Ascending aorta (tissue), 2 donors: ENCODE measurements around the gene ARL9. TPM values are rescaled to one million over a fixed set of nuclear protein-coding genes. Genes with fewer than 3 reads are reported as not detected.

ENCODE experiments used
- DNase-seq, 2 donors: peaks; one replicate each; pipeline ENCODE4 v3.0.0-alpha.2; 2019; ENCODE audit warnings: low spot score in 2 of 2
- H3K27ac ChIP-seq, 2 donors: fragments of 200-600 bp; sonication (generic); one replicate each; pipeline ENCODE4 v1.5.1; 2016 to 2017; ENCODE audit warnings: mild to moderate bottlenecking in 1 of 2
- H3K27me3 ChIP-seq: fragments of 200-600 bp; sonication (generic); one replicate; pipeline ENCODE4 v1.5.1; 2017
- H3K36me3 ChIP-seq, 2 donors: fragments of 200-600 bp; sonication (generic); one replicate each; pipeline ENCODE4 v1.5.1; 2016
- H3K4me1 ChIP-seq, 2 donors: fragments of 200-600 bp; sonication (generic); one replicate each; pipeline ENCODE4 v1.5.1; 2016 to 2017; ENCODE audit warnings: mild to moderate bottlenecking in 1 of 2
- H3K4me3 ChIP-seq, 2 donors: fragments of 200-600 bp; sonication (generic); one replicate each; pipeline ENCODE4 v1.5.1; 2016 to 2017; ENCODE audit warnings: mild to moderate bottlenecking in 1 of 2
- H3K9me3 ChIP-seq, 2 donors: fragments of 200-600 bp; sonication (generic); one replicate each; pipeline ENCODE4 v1.5.1; 2016
- intact Hi-C: fragments of 100-400 bp; cut with DNase I; formaldehyde crosslinking; loops from one replicate; pipeline ENCODE4 v1.15.1; 2023
- total RNA-seq: library from RNA; depleted of rRNA; stranded (reverse); fragments of >200 nt; gene quantifications from one replicate; pipeline ENCODE4 v1.1.0, GENCODE V29; 2016
- TF ChIP-seq, protein P1 (sequence below), 3 experiments: fragments of 200-600 bp in 2 of 3; fragments of 450-650 bp in 1 of 3; sonication (generic) in 2 of 3; IDR thresholded peaks; one replicate each; pipeline ENCODE4 v1.5.1; 2016 to 2019; ENCODE audit warnings: antibody characterized with exemption in 3 of 3, mild to moderate bottlenecking in 1 of 3, moderate library complexity in 1 of 3

ARL9 gene
- total RNA-seq, 1 donor from 2014 or later, result not detected

- intact Hi-C loops, result loop anchor here (2.0 to 5.0 kb wide), 3 partner anchors 145 to 680 kb away; partner anchors contain the start of genes AASDH, EXOC1 and REST
- no peaks in the 10 kb centered on the region for H3K9me3 ChIP-seq
- peaks cover 0 to 7% of the 10 kb centered on the region in 2 donors for H3K4me1 ChIP-seq
- H3K4me3 ChIP-seq, result no peak overlapping the region
- H3K36me3 ChIP-seq, result no peaks in the 10 kb centered on the region
- no peak overlapping the region for H3K27ac ChIP-seq
- no peak for DNase-seq
- TF ChIP-seq, protein P1, sequence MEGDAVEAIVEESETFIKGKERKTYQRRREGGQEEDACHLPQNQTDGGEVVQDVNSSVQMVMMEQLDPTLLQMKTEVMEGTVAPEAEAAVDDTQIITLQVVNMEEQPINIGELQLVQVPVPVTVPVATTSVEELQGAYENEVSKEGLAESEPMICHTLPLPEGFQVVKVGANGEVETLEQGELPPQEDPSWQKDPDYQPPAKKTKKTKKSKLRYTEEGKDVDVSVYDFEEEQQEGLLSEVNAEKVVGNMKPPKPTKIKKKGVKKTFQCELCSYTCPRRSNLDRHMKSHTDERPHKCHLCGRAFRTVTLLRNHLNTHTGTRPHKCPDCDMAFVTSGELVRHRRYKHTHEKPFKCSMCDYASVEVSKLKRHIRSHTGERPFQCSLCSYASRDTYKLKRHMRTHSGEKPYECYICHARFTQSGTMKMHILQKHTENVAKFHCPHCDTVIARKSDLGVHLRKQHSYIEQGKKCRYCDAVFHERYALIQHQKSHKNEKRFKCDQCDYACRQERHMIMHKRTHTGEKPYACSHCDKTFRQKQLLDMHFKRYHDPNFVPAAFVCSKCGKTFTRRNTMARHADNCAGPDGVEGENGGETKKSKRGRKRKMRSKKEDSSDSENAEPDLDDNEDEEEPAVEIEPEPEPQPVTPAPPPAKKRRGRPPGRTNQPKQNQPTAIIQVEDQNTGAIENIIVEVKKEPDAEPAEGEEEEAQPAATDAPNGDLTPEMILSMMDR (IDR thresholded peaks at IDR 0.05), result no peak
- H3K27me3 ChIP-seq, result no peaks in the 10 kb centered on the region
These were observed 26.2 kb downstream of the ARL9 start for GRCh38 chr4:56531823-56532222.

DNA sequence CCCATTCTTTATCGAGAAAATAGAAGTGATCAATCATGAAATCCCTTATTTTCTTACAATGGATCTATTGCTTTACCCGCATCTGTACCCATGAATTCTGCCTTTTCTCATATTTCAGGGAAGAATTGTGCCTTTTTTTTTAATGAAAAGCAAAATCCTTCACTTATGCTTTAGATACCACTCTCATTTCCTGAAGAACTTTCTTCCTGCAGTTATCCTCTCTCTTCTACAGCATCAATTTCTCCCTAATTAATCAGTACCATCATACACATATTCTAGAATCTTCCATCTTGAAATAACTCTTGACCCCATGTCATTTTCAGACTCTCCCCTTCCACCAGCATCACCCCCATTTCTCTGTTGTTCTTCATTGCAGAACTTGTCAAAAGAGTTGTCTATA is 26.6 kb downstream of the ARL9 start:
- H3K4me1 ChIP-seq, result peaks cover 0 to 7% of the 10 kb centered on the region in 2 donors
- TF ChIP-seq, protein P1 (IDR thresholded peaks at IDR 0.05), result no peak
- DNase-seq, result no peak

GRCh38 chr4:56535915-56536314 is 30.3 kb downstream of the ARL9 start:
- intact Hi-C loops, result no loop called here
- DNase-seq, result no peak
- Histone ChIP-seq H3K36me3 (no peaks in the 10 kb centered on the region), H3K27me3 (no peaks in the 10 kb centered on the region), H3K4me3 (no peak overlapping the region), H3K4me1 (peaks cover 0 to under 1% of the 10 kb centered on the region in 2 donors), H3K27ac (no peak overlapping the region), H3K9me3 (no peaks in the 10 kb centered on the region)
- TF ChIP-seq, protein P1 (IDR thresholded peaks at IDR 0.05), result no peak

More for the DNA sequence above, 26.6 kb downstream of the ARL9 start:
- no peak overlapping the region for H3K4me3 ChIP-seq
- H3K27ac ChIP-seq, result no peak overlapping the region
- H3K36me3 ChIP-seq, result no peaks in the 10 kb centered on the region
- no peaks in the 10 kb centered on the region for H3K27me3 ChIP-seq
- H3K9me3 ChIP-seq, result no peaks in the 10 kb centered on the region
- intact Hi-C loops, result loop anchor here (5.0 kb wide), 1 partner anchor 680 kb away; the partner anchor contains the start of gene EXOC1

GRCh38 chr4:56537147-56537546 is 31.6 kb downstream of the ARL9 start:
- DNase-seq, result no peak
- Histone ChIP-seq H3K27ac (no peak overlapping the region), H3K9me3 (no peaks in the 10 kb centered on the region), H3K27me3 (no peaks in the 10 kb centered on the region), H3K36me3 (no peaks in the 10 kb centered on the region), H3K4me3 (no peak overlapping the region), H3K4me1 (no peaks in the 10 kb centered on the region)
- TF ChIP-seq, protein P1 (IDR thresholded peaks at IDR 0.05), result no peak
- intact Hi-C loops, result no loop called here

DNA sequence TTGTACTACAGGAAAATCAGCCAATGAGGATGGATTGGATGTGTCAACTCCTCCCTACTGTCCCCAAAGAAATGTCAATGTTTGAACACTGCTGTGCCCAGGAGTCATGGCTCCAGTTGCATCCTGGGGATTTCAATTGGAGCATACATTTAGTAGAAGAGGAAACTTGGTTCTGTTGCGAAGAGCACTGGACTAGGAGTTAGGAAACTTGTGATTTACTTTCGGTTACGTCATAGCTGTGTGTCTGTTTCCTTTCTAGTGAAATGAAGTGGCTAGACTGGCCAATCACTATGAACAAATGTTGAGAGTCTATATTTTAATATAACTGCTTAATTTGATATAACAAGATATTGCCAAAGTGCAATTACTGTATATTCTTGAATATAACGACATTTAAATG is 35.2 kb downstream of the ARL9 start:
- no peaks in the 10 kb centered on the region for H3K9me3 ChIP-seq
- intact Hi-C loops, result loop anchor here (5.0 kb wide), 1 partner anchor 594 kb away; the partner anchor contains the start of gene CEP135
- no peaks in the 10 kb centered on the region for H3K27me3 ChIP-seq
- no peak overlapping the region for H3K27ac ChIP-seq
- H3K36me3 ChIP-seq, result no peaks in the 10 kb centered on the region
- TF ChIP-seq, protein P1 (IDR thresholded peaks at IDR 0.05), result no peak
- no peak for DNase-seq
- H3K4me3 ChIP-seq, result no peak overlapping the region
- no peaks in the 10 kb centered on the region for H3K4me1 ChIP-seq
